HepG2 (cell line): ENCODE data around the gene HMGN4. TPM values are rescaled to one million over a fixed set of nuclear protein-coding genes. Genes with fewer than 3 reads are reported as not detected.
A peak's percentile ranks its signal among the peaks of the same experiment; 100 is the strongest.

Experiments
- ATAC-seq: fragments of 200-7000 bp; cut with Tn5 transposase; 3 replicates; pipeline ENCODE4 v1.9.1; 2020; ENCODE audit warnings: mild to moderate bottlenecking, moderate library complexity
- BruUV-seq: library from RNA; stranded (reverse); fragments of 400-500 nt; replicated peaks from 2 replicates; lab custom pipeline; 2021; lab: Mats Ljungman, UMichigan
- CTCF ChIA-PET: fragments of 300-600 bp; formaldehyde crosslinking; extraction: SDS; loops from one replicate; lab custom pipeline; 2021; ENCODE audit warnings: low total read pairs, inconsistent platforms, low intra/inter-chr PET ratio; lab: Yijun Ruan, JAX
- POLR2A ChIA-PET: fragments of 350-600 bp; sonication (Branson Sonifier 250); formaldehyde crosslinking; loops from one replicate; lab custom pipeline; 2020; ENCODE audit warnings: antibody characterized with exemption, inconsistent platforms; lab: Yijun Ruan, JAX
- DNase-seq: peaks from one replicate; pipeline ENCODE4 v3.0.0-alpha.2; 2015; ENCODE audit warnings: low spot score
- FAIRE-seq: peaks from 3 replicates; lab custom pipeline; 2011; peaks lifted over from hg19 to GRCh38; lab: Jason Lieb, UNC
- H2AFZ ChIP-seq: one replicate; pipeline ENCODE4 v1.6.1; 2011; ENCODE audit warnings: low read length, inconsistent platforms
- H3K27ac ChIP-seq: fragments of 300-600 bp; 3 replicates; pipeline ENCODE4 v1.8.0; 2011; ENCODE audit warnings: mixed run types, mild to moderate bottlenecking, mixed read lengths, low read length, inconsistent platforms; ENCODE audit not compliant: insufficient read depth; ENCODE audit errors: extremely low read length
- H3K27me3 ChIP-seq, 2 experiments: fragments of 200-600 bp in 1 of 2; 2 replicates in 1 of 2; 3 replicates in 1 of 2; pipeline versions ENCODE4 v1.6.0 to v1.8.0; 2011; ENCODE audit warnings: low read length in 2 of 2, mild to moderate bottlenecking in 2 of 2, moderate library complexity in 2 of 2, inconsistent platforms in 1 of 2; ENCODE audit not compliant: insufficient read depth in 2 of 2, control insufficient read depth in 1 of 2
- H3K36me3 ChIP-seq, 2 experiments: fragments of 200-600 bp in 1 of 2; replicated peaks in 1 of 2; 2 replicates in 1 of 2; 3 replicates in 1 of 2; pipeline versions ENCODE4 v1.5.1 to v1.8.0; 2011; ENCODE audit warnings: low read length in 2 of 2, inconsistent platforms in 1 of 2; ENCODE audit not compliant: insufficient read depth in 2 of 2, control insufficient read depth in 1 of 2
- H3K4me1 ChIP-seq: 2 replicates; pipeline ENCODE4 v1.5.1; 2012; ENCODE audit warnings: low read length, inconsistent platforms; ENCODE audit not compliant: insufficient read depth
- H3K4me2 ChIP-seq: 2 replicates; pipeline ENCODE4 v1.6.0; 2011; ENCODE audit warnings: low read depth, low read length, inconsistent platforms
- H3K4me3 ChIP-seq, 3 experiments: fragments of 200-600 bp in 1 of 3; sonication (generic), shearing (Covaris generic) in 1 of 3; replicated peaks in 1 of 3; 2 replicates each; pipeline ENCODE4 v1.5.1; 2011 to 2016; ENCODE audit warnings: low read length in 3 of 3, inconsistent platforms in 2 of 3, low read depth in 2 of 3, mild to moderate bottlenecking in 2 of 3, control low read depth in 1 of 3, mixed read lengths in 1 of 3; ENCODE audit not compliant: insufficient read depth in 1 of 3
- H3K79me2 ChIP-seq: one replicate; pipeline ENCODE4 v1.6.1; 2011; ENCODE audit warnings: low read length, inconsistent platforms; ENCODE audit not compliant: insufficient read depth
- H3K9ac ChIP-seq: 2 replicates; pipeline ENCODE4 v1.6.0; 2011; ENCODE audit warnings: mild to moderate bottlenecking, low read depth, low read length, inconsistent platforms; ENCODE audit not compliant: insufficient read depth
- H3K9me3 ChIP-seq: 2 replicates; pipeline ENCODE4 v1.5.1; 2012; ENCODE audit warnings: mild to moderate bottlenecking, low read length
- H4K20me1 ChIP-seq: 2 replicates; pipeline ENCODE4 v1.6.0; 2011; ENCODE audit warnings: inconsistent platforms, mild to moderate bottlenecking, low read length, moderate library complexity; ENCODE audit not compliant: insufficient read depth
- CENPT ChIP-seq: sonication (generic); formaldehyde crosslinking; IDR thresholded peaks from 2 replicates; pipeline ENCODE4 v1.8.0; 2022; ENCODE audit warnings: low read depth, mild to moderate bottlenecking, moderate library complexity, missing genetic modification reagents
- CTCF ChIP-seq: sonication (generic); formaldehyde crosslinking; IDR thresholded peaks from 2 replicates; pipeline ENCODE4 v1.5.0; 2020; ENCODE audit warnings: mild to moderate bottlenecking, missing genetic modification reagents, moderate library complexity
- DNMT1 ChIP-seq: sonication (generic); formaldehyde crosslinking; IDR thresholded peaks from 2 replicates; pipeline ENCODE4 v1.5.1; 2020; ENCODE audit warnings: mild to moderate bottlenecking, missing genetic modification reagents
- GATAD1 ChIP-seq: IDR thresholded peaks from 2 replicates; pipeline ENCODE4 v1.6.1; 2016; ENCODE audit warnings: missing genetic modification reagents, missing compliant biosample characterization
- LRRFIP1 ChIP-seq: sonication (generic); formaldehyde crosslinking; conservative IDR thresholded peaks from 2 replicates; pipeline ENCODE4 v1.4.0; 2020; ENCODE audit warnings: missing genetic modification reagents
- NBN ChIP-seq: fragments of 450-650 bp; conservative IDR thresholded peaks from 2 replicates; pipeline ENCODE4 v1.6.1; 2017
- SIX4 ChIP-seq: sonication (generic); formaldehyde crosslinking; IDR thresholded peaks from 2 replicates; pipeline ENCODE4 v1.4.0; 2020; ENCODE audit warnings: missing genetic modification reagents
- SMC3 ChIP-seq: IDR thresholded peaks from 2 replicates; pipeline ENCODE4 v1.6.1; 2011; ENCODE audit warnings: low read length, improper control_type of control experiment
- SOX6 ChIP-seq, 2 experiments: fragments of 450-650 bp in 1 of 2; sonication (generic) in 1 of 2; formaldehyde crosslinking in 1 of 2; IDR thresholded peaks; 2 replicates each; pipeline versions ENCODE4 v1.4.0 to v1.6.1; 2017 to 2020; ENCODE audit warnings: antibody characterized with exemption in 1 of 2, mild to moderate bottlenecking in 1 of 2, missing genetic modification reagents in 1 of 2
- SRY ChIP-seq: sonication (generic); formaldehyde crosslinking; IDR thresholded peaks from 2 replicates; pipeline ENCODE4 v1.8.0; 2022; ENCODE audit warnings: mild to moderate bottlenecking, missing genetic modification reagents
- TEAD3 ChIP-seq: optimal IDR thresholded peaks from 2 replicates; pipeline ENCODE3; 2016; ENCODE audit warnings: borderline replicate concordance
- USF2 ChIP-seq, 2 experiments: sonication (generic) in 1 of 2; formaldehyde crosslinking in 1 of 2; IDR thresholded peaks; 2 replicates each; pipeline versions ENCODE4 v1.5.1 to v1.6.1; 2011 to 2020; ENCODE audit warnings: borderline replicate concordance in 1 of 2, low read depth in 1 of 2, low read length in 1 of 2, mild to moderate bottlenecking in 1 of 2, missing genetic modification reagents in 1 of 2, moderate library complexity in 1 of 2
- ZGPAT ChIP-seq: IDR thresholded peaks from 2 replicates; pipeline ENCODE4 v1.6.1; 2016; ENCODE audit warnings: mild to moderate bottlenecking
- ZNF34 ChIP-seq: sonication (generic); formaldehyde crosslinking; IDR thresholded peaks from 2 replicates; pipeline ENCODE4 v1.4.0; 2020; ENCODE audit warnings: mild to moderate bottlenecking, missing genetic modification reagents, borderline replicate concordance
- ZNF563 ChIP-seq: sonication (generic); formaldehyde crosslinking; IDR thresholded peaks from 2 replicates; pipeline ENCODE4 v1.8.0; 2022; ENCODE audit warnings: mild to moderate bottlenecking, moderate library complexity, missing genetic modification reagents
- WGBS: methylation state at CpG from one replicate; pipeline ENCODE4 v1.1.6; 2017; ENCODE audit warnings: low lambda C conversion rate; 5-methylcytosine and 5-hydroxymethylcytosine counted together
- in situ Hi-C: cut with HindIII; loops from 2 replicates; pipeline ENCODE4 v1.10.0; 2017; ENCODE audit warnings: low pct_unique_long_range_greater_than_20kb; ENCODE audit not compliant: extremely low pct_ligation_motif_present
- intact Hi-C: fragments of 100-400 bp; cut with micrococcal nuclease; formaldehyde crosslinking; loops from one replicate; pipeline ENCODE4 v1.10.0; 2022; ENCODE audit not compliant: unreplicated experiment
- polyA plus RNA-seq, 8 experiments: library from polyadenylated mRNA; depleted of rRNA in 3 of 8; stranded (reverse) in 7 of 8; unstranded in 1 of 8; fragments of >200 nt; fragmentation: Illumina TruSeq in 4 of 8; extraction: Trizol in 4 of 8; gene quantifications; 2 replicates each; pipeline versions ENCODE4 v1.2.1 to v1.2.3, GENCODE V29; 2011 to 2016; ENCODE audit warnings: low read depth in 4 of 8, missing spikeins in 1 of 8, mixed read lengths in 1 of 8; ENCODE audit not compliant: insufficient read depth in 1 of 8
- total RNA-seq, 5 experiments: library from RNA; depleted of rRNA; stranded (reverse); fragments of >200 nt; fragmentation: Illumina TruSeq; extraction: Trizol; gene quantifications; 2 replicates each; pipeline ENCODE4 v1.2.3, GENCODE V29; 2016; ENCODE audit warnings: low read depth in 1 of 5

Gene HMGN4
- total and polyA plus RNA-seq, 2 of the 13 experiments (the other 11 are each of a cell fraction or from before 2014, with no cell fraction given) = 39.9 to 52.1 TPM

- Histone ChIP-seq H3K27me3 (no peaks in the 10 kb centered on the region; a peak in 1 of 5 replicates), H3K36me3 (no peaks in the 10 kb centered on the region), H3K9ac (peak overlapping the region; percentile 53), H4K20me1 (no peaks in the 10 kb centered on the region), H3K9me3 (no peaks in the 10 kb centered on the region), H2AFZ (peak overlapping the region; percentile 84), H3K79me2 (no peaks in the 10 kb centered on the region), H3K4me2 (peak overlapping the region; percentile 48), H3K4me3 (peak overlapping the region; percentile 55 to 85 (median 78)), H3K4me1 (peaks cover 61% of the 10 kb centered on the region), H3K27ac (peak overlapping the region; percentile 7)
- ATAC-seq (peak; percentile 35), FAIRE-seq (peak; percentile 71), DNase-seq (peak; percentile 95)
- 37% methylated on average over 34 of the region's 34 CpGs for WGBS
- BruUV-seq = no TSS peak
- in situ Hi-C loops (no loop called here), intact Hi-C loops (loop anchor here (1.0 to 5.0 kb wide), 3 partner anchors 15 to 1103 kb away; no protein-coding TSS in a partner anchor)
- CTCF ChIA-PET = no interaction called here
- POLR2A ChIA-PET = interaction anchor here (1.1 kb wide), 1 partner anchor 12 kb away, joined by 3 read pairs; no protein-coding TSS in a partner anchor
- TF ChIP-seq DNMT1 (CRISPR knock-in tag) (no peak), SMC3 (peak; percentile 41), SOX6 (IDR thresholded peaks at IDR 0.05) (no peak), SOX6 (CRISPR knock-in tag; IDR thresholded peaks at IDR 0.05) (peak; percentile 81), ZNF34 (CRISPR knock-in tag) (no peak), TEAD3 (CRISPR knock-in tag) (peak; percentile 94), NBN (no peak), GATAD1 (CRISPR knock-in tag) (peak; percentile 66; the same call in 1 of the 2 replicates), CTCF (peak; percentile 5; the same call in 1 of the 2 replicates), SIX4 (CRISPR knock-in tag) (peak; percentile 74; the same call in 1 of the 2 replicates), SRY (CRISPR knock-in tag) (no peak), CENPT (CRISPR knock-in tag) (no peak), USF2 (IDR thresholded peaks at IDR 0.05; ENCODE audit: low read depth, low read length) (no peak), USF2 (CRISPR knock-in tag; IDR thresholded peaks at IDR 0.05; ENCODE audit: borderline replicate concordance) (no peak), LRRFIP1 (CRISPR knock-in tag) (no peak), ZNF563 (no peak), ZGPAT (CRISPR knock-in tag) (peak; percentile 83)
Observed at GRCh38 chr6:26568601-26569432, 30.7 kb downstream of the HMGN4 start.
